PC-9 (cell line): Measurements from ENCODE around the gene SOX15. TPM values are rescaled to one million over a fixed set of nuclear protein-coding genes. Genes with fewer than 3 reads are reported as not detected.
A peak's percentile ranks its signal among the peaks of the same experiment; 100 is the strongest.

ENCODE experiments used
- BruUV-seq: library from RNA; stranded (reverse); fragments of 400-500 nt; replicated peaks from 2 replicates; lab custom pipeline; 2021; lab: Mats Ljungman, UMichigan
- CTCF ChIA-PET: fragments of 300-600 bp; sonication (Branson Sonifier 250); formaldehyde crosslinking; loops from one replicate; lab custom pipeline; 2022; ENCODE audit warnings: antibody characterized with exemption; lab: Charles Lee
- POLR2A ChIA-PET: fragments of 300-600 bp; sonication (Branson Sonifier 250); formaldehyde crosslinking; loops from one replicate; lab custom pipeline; 2022; ENCODE audit warnings: antibody characterized with exemption; ENCODE audit not compliant: unreplicated experiment; lab: Charles Lee
- DNase-seq, 2 experiments: peaks; one replicate each; pipeline versions ENCODE4 v3.0.0 to v3.0.0-alpha.2; 2015 to 2022; ENCODE audit warnings: mixed read lengths in 1 of 2
- H2AFZ ChIP-seq: fragments of 200-600 bp; sonication (generic); 2 replicates; pipeline ENCODE4 v1.8.1; 2017; ENCODE audit warnings: antibody characterized with exemption
- H3F3A ChIP-seq: fragments of 200-600 bp; sonication (generic); 2 replicates; pipeline ENCODE4 v1.8.1; 2017; ENCODE audit warnings: antibody characterized with exemption, mild to moderate bottlenecking, low read depth; ENCODE audit not compliant: insufficient read depth
- H3K27ac ChIP-seq: fragments of 200-600 bp; sonication (generic); 2 replicates; pipeline ENCODE4 v1.6.1; 2016; ENCODE audit warnings: mixed run types
- H3K27me3 ChIP-seq: fragments of 200-600 bp; sonication (generic); 2 replicates; pipeline ENCODE4 v1.6.1; 2016; ENCODE audit warnings: low read depth, mixed run types; ENCODE audit not compliant: insufficient read depth
- H3K36me3 ChIP-seq: fragments of 200-600 bp; sonication (generic); 2 replicates; pipeline ENCODE4 v1.6.1; 2016; ENCODE audit warnings: low read depth, mixed run types
- H3K4me1 ChIP-seq: fragments of 200-600 bp; sonication (generic); replicated peaks from 2 replicates; pipeline ENCODE4 v1.6.1; 2016; ENCODE audit warnings: mixed run types; ENCODE audit not compliant: insufficient read depth
- H3K4me2 ChIP-seq: fragments of 200-600 bp; sonication (generic); 2 replicates; pipeline ENCODE4 v1.6.1; 2017; ENCODE audit warnings: mixed run types
- H3K4me3 ChIP-seq: fragments of 200-600 bp; sonication (generic); 2 replicates; pipeline ENCODE4 v1.6.1; 2016; ENCODE audit warnings: mixed run types
- H3K79me2 ChIP-seq: fragments of 200-600 bp; sonication (generic); 2 replicates; pipeline ENCODE4 v1.6.1; 2017; ENCODE audit warnings: low read depth, mixed run types
- H3K9me2 ChIP-seq: fragments of 200-600 bp; sonication (generic); 2 replicates; pipeline ENCODE4 v1.8.1; 2017; ENCODE audit warnings: mild to moderate bottlenecking; ENCODE audit not compliant: insufficient read depth
- H3K9me3 ChIP-seq: fragments of 200-600 bp; sonication (generic); 2 replicates; pipeline ENCODE4 v1.8.1; 2016; ENCODE audit warnings: low read depth; ENCODE audit not compliant: insufficient read depth
- H4K20me1 ChIP-seq: fragments of 200-600 bp; sonication (generic); 2 replicates; pipeline ENCODE4 v1.8.1; 2017; ENCODE audit not compliant: insufficient read depth
- CTCF ChIP-seq: fragments of 200-600 bp; sonication (generic); conservative IDR thresholded peaks from 2 replicates; pipeline ENCODE4 v1.6.1; 2017; ENCODE audit warnings: mixed run types, antibody characterized with exemption, mild to moderate bottlenecking, moderate library complexity
- EZH2 ChIP-seq: fragments of 200-600 bp; sonication (generic); IDR thresholded peaks from 2 replicates; pipeline ENCODE4 v1.8.0; 2017; ENCODE audit warnings: antibody characterized with exemption, low read depth
- intact Hi-C: fragments of 100-400 bp; cut with micrococcal nuclease; formaldehyde crosslinking; loops from one replicate; pipeline ENCODE4 v1.10.0; 2022; ENCODE audit not compliant: unreplicated experiment
- total RNA-seq: library from RNA; stranded (reverse); gene quantifications from 2 replicates; pipeline ENCODE4 v1.2.3, GENCODE V29; 2021

The SOX15 gene
- total RNA-seq, 1 experiment from 2014 or later: 124 TPM

GRCh38 chr17:7561589-7562207, 28.2 kb downstream of the SOX15 start, which contains the start of gene SENP3:
Gene SENP3, plus strand, starts transcription at chr17:7561919. Its CDS starts 1,158 bp downstream, at chr17:7563077.
- H3K4me3 ChIP-seq: peak within 1 kb of the TSS; percentile 92
- intact Hi-C loops: loop anchor here (1.0 kb wide), 5 partner anchors 28 to 281 kb away; no protein-coding TSS in a partner anchor
- peaks cover 25% of the 10 kb centered on the region for H3K79me2 ChIP-seq
- peak within 1 kb of the TSS; percentile 85 for H2AFZ ChIP-seq
- peaks cover 9% of the 10 kb centered on the region for H3K4me1 ChIP-seq
- no peaks in the 10 kb centered on the region for H3K9me2 ChIP-seq
- no TSS peak for BruUV-seq
- ChIA-PET POLR2A (interaction anchor here (0.5 to 0.7 kb wide), 2 partner anchors 53 to 232 kb away, joined by 7 to 9 read pairs; partner anchors contain the start of gene NEURL4), CTCF (interaction anchor here (0.6 to 2.1 kb wide), 4 partner anchors 47 to 125 kb away, joined by 3 to 22 read pairs (median 5); no protein-coding TSS in a partner anchor)
- H3F3A ChIP-seq: no peaks in the 10 kb centered on the region
- H3K4me2 ChIP-seq: peak within 1 kb of the TSS; percentile 97
- H3K36me3 ChIP-seq: no peaks in the 10 kb centered on the region
- no peak for TF ChIP-seq EZH2
- no peak for TF ChIP-seq CTCF
- peak within 1 kb of the TSS; percentile 60 for H3K27ac ChIP-seq
- DNase-seq: peak; percentile 61 to 91
- H4K20me1 ChIP-seq: no peaks in the 10 kb centered on the region
- no peaks in the 10 kb centered on the region for H3K9me3 ChIP-seq
- H3K27me3 ChIP-seq: no peaks in the 10 kb centered on the region

GRCh38 chr17:7561028-7561575, 28.8 kb downstream of the SOX15 start:
- H2AFZ ChIP-seq: peak overlapping the region; percentile 85
- no peaks in the 10 kb centered on the region for H3K9me3 ChIP-seq
- no peaks in the 10 kb centered on the region for H3K27me3 ChIP-seq
- ChIA-PET CTCF (interaction anchor here (0.6 to 2.1 kb wide), 17 partner anchors 26 to 598 kb away, joined by 3 to 22 read pairs (median 4); partner anchors contain the start of genes TMEM95 and TP53), POLR2A (interaction anchor here (0.5 to 0.7 kb wide), 5 partner anchors 54 to 232 kb away, joined by 3 to 9 read pairs (median 7); partner anchors contain the start of gene NEURL4)
- H3K4me3 ChIP-seq: peak overlapping the region; percentile 92
- H3K4me2 ChIP-seq: peak overlapping the region; percentile 97
- peak; percentile 62 to 93 for DNase-seq
- peak overlapping the region; percentile 60 for H3K27ac ChIP-seq
- intact Hi-C loops: loop anchor here (1.0 kb wide), 5 partner anchors 28 to 281 kb away; no protein-coding TSS in a partner anchor
- H4K20me1 ChIP-seq: no peaks in the 10 kb centered on the region
- BruUV-seq: TSS peak; percentile 61
- H3F3A ChIP-seq: no peaks in the 10 kb centered on the region
- no peaks in the 10 kb centered on the region for H3K36me3 ChIP-seq
- H3K4me1 ChIP-seq: peaks cover 9% of the 10 kb centered on the region
- peaks cover 25% of the 10 kb centered on the region for H3K79me2 ChIP-seq
- no peaks in the 10 kb centered on the region for H3K9me2 ChIP-seq
- TF ChIP-seq CTCF: peak; percentile 69
- no peak for TF ChIP-seq EZH2
